GM23338 (cell line): ENCODE results near the gene XPO6.

ENCODE experiments used
- CREB1 ChIP-seq: fragments of 250-450 bp; sonication (Bioruptor Pico); IDR thresholded peaks from 2 replicates; pipeline ENCODE4 v1.5.0; 2020; ENCODE audit warnings: low read depth, mild to moderate bottlenecking, moderate library complexity
- CTCF ChIP-seq, 2 experiments: fragments of 200-600 bp in 1 of 2; sonication (generic) in 1 of 2; conservative IDR thresholded peaks; 2 replicates each; pipeline versions ENCODE4 v1.5.1 to v1.6.1; 2016 to 2017; ENCODE audit warnings: antibody characterized with exemption in 2 of 2, low read depth in 2 of 2, mild to moderate bottlenecking in 2 of 2, moderate library complexity in 1 of 2
- ETS1 ChIP-seq: IDR thresholded peaks from 2 replicates; pipeline ENCODE4 v1.6.1; 2016; ENCODE audit warnings: antibody characterized with exemption
- EZH2 ChIP-seq: fragments of 200-600 bp; sonication (generic); IDR thresholded peaks from one replicate; pipeline ENCODE4 v1.8.0; 2017; ENCODE audit warnings: antibody characterized with exemption, mild to moderate bottlenecking, low read depth; ENCODE audit not compliant: unreplicated experiment
- EZH2phosphoT487 ChIP-seq: fragments of 200-600 bp; sonication (generic); IDR thresholded peaks from one replicate; pipeline ENCODE4 v1.8.1; 2018; ENCODE audit warnings: antibody characterized with exemption; ENCODE audit not compliant: unreplicated experiment
- POLR2AphosphoS5 ChIP-seq: IDR thresholded peaks from 2 replicates; pipeline ENCODE4 v1.6.1; 2016; ENCODE audit warnings: antibody characterized with exemption, low read depth

GRCh38 chr16:28067604-28068379, 144.0 kb downstream of the XPO6 start:
- TF ChIP-seq CTCF (conservative IDR thresholded peaks at IDR 0.05; ENCODE audit: low read depth in 2 of 2) (no peak), EZH2phosphoT487 (no peak), POLR2AphosphoS5 (no peak), CREB1 (CRISPR knock-in tag) (no peak), EZH2 (no peak), ETS1 (no peak)
